ENCODE results near the gene WDR36. TPM values are rescaled to one million over a fixed set of nuclear protein-coding genes. Genes with fewer than 3 reads are reported as not detected.

WDR36 gene
- total and polyA plus RNA-seq, 2 experiments from 2014 or later, result 14.1 to 14.9 TPM

DNA sequence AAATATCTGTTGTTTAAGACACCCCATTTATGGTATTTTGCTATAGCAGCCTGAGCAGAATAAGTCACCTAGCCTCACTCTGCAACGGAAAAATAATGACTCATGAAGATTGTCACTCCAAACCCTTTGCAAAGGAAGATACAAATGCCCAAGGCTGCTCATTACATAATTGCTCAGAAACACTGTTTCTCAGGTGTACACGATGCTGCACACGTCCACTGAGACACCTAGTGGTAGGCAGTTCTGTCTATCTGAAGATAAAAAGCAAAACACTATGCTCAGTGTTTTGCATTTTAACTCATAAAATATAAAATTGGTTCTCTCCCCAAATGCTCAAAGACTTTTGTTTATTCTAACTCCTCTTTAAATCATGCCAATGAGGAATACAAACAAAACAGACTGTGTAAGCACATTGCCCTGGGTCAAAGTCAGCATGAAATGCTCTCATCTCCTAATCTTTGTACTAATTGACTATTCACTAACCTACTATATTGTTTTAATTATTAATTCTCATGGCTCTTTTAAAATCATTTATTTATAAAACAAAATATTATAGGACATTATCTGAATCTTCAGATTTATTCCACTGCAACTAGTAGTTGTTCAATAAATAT is 28.3 kb upstream of the WDR36 start:
- peaks cover 31% of the 10 kb centered on the region for H3K27me3 ChIP-seq
- TF ChIP-seq, protein P1, sequence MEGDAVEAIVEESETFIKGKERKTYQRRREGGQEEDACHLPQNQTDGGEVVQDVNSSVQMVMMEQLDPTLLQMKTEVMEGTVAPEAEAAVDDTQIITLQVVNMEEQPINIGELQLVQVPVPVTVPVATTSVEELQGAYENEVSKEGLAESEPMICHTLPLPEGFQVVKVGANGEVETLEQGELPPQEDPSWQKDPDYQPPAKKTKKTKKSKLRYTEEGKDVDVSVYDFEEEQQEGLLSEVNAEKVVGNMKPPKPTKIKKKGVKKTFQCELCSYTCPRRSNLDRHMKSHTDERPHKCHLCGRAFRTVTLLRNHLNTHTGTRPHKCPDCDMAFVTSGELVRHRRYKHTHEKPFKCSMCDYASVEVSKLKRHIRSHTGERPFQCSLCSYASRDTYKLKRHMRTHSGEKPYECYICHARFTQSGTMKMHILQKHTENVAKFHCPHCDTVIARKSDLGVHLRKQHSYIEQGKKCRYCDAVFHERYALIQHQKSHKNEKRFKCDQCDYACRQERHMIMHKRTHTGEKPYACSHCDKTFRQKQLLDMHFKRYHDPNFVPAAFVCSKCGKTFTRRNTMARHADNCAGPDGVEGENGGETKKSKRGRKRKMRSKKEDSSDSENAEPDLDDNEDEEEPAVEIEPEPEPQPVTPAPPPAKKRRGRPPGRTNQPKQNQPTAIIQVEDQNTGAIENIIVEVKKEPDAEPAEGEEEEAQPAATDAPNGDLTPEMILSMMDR (IDR thresholded peaks at IDR 0.05; ENCODE audit: low read depth, low read length), result peak; percentile 44
- no peak overlapping the region for H3K4me3 ChIP-seq
- no peaks in the 10 kb centered on the region for H3K9me3 ChIP-seq (ENCODE audit: low read depth)
- DNase-seq (ENCODE audit: low read depth in 1 of 2, low spot score in 1 of 2), result peak in 1 of 2 donors; percentile 23
- no peak overlapping the region for H3K27ac ChIP-seq
- no peaks in the 10 kb centered on the region for H3K4me1 ChIP-seq (ENCODE audit: low read depth)
- no peaks in the 10 kb centered on the region for H3K36me3 ChIP-seq

DNA sequence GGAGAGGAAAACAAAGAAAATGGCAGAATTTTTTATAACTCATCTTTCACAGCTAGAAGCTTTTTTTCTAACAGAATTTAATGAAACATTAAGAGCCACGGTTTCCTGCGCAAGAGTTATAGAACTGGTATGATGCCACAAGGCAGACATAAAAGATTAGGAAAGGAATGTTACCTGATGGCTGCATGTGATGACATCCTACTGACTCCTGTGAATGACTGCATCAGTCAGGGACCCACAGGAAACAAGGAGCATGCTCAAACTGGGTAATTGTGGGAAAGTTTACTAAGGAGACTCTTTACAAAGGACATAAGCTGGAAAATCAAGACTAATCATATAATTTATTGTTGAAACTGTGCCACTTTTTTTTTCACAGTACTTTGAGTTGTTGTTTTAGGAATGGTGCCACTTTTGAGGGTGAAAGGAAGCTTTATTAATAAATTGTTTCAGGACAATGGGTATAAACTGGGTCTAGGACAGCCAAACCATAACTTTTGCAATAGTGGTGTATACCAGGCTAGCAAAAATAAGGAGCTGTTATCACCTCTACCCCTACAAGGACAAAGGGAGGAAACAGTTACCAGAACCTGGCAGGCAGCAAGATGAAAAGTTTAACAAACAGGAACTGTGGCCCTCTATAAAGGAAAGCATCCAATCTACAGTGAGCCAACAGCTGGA is 25.7 kb upstream of the WDR36 start:
- Histone ChIP-seq H3K4me1 (ENCODE audit: low read depth) (no peaks in the 10 kb centered on the region), H3K36me3 (no peaks in the 10 kb centered on the region), H3K4me3 (no peak overlapping the region), H3K27ac (no peak overlapping the region), H3K27me3 (peaks cover 57% of the 10 kb centered on the region), H3K9me3 (ENCODE audit: low read depth) (no peaks in the 10 kb centered on the region)
- peak in 1 of 2 donors; percentile 37 for DNase-seq (ENCODE audit: low read depth in 1 of 2, low spot score in 1 of 2)
- TF ChIP-seq, protein P1 (IDR thresholded peaks at IDR 0.05; ENCODE audit: low read depth, low read length), result no peak

DNA sequence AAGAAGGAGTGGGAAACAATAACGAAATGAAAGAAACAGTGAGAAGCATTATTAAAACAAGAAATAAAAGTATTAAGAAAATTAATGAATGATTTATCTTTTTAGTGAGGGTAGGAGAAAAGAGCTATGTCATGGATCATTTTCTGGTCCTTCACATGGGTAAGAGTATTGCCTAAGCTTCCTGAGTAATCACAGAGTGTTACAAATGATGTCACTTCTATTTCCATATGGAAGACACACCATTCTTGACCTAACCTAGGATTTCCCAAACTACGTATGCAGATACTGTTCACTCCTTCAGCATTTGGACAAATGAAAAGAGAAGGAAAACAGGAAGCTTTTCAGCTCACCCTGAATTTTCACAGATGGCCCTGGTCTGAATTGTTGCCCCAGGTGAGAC is 23.9 kb upstream of the WDR36 start:
- H3K27me3 ChIP-seq, result peaks cover 75% of the 10 kb centered on the region

DNA sequence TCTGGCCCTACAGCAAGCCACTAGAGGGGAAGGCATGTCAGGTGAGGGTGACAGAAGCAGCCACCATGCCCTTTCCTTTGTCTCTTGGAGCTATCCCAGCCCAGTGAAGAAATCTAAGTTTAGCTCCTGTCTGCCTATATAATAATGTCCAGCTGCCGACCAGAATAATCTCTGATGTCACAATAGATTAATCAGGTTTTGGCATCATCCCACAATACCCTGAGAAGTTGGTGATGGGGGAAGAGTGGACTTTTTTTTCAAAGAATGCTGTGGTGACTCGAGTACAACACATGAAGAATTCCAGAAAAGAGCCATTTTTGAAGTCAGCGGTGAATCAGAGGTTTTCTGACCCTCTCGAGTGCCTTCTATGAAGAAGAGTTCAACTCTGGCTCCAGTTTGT is 22.3 kb upstream of the WDR36 start:
- Histone ChIP-seq H3K4me3 (peak overlapping the region; percentile 16), H3K36me3 (no peaks in the 10 kb centered on the region), H3K27ac (no peak overlapping the region), H3K4me1 (ENCODE audit: low read depth) (no peaks in the 10 kb centered on the region), H3K27me3 (peaks cover 87% of the 10 kb centered on the region), H3K9me3 (ENCODE audit: low read depth) (no peaks in the 10 kb centered on the region)
- peak in 1 of 2 donors; percentile 60 for DNase-seq (ENCODE audit: low read depth in 1 of 2, low spot score in 1 of 2)
- TF ChIP-seq, protein P1 (IDR thresholded peaks at IDR 0.05; ENCODE audit: low read depth, low read length), result no peak

More for the DNA sequence above, 23.9 kb upstream of the WDR36 start:
- DNase-seq (ENCODE audit: low read depth in 1 of 2, low spot score in 1 of 2), result peak in 1 of 2 donors; percentile 29
- Histone ChIP-seq H3K4me3 (no peak overlapping the region), H3K9me3 (ENCODE audit: low read depth) (no peaks in the 10 kb centered on the region), H3K27ac (no peak overlapping the region), H3K36me3 (no peaks in the 10 kb centered on the region), H3K4me1 (ENCODE audit: low read depth) (no peaks in the 10 kb centered on the region)
- TF ChIP-seq, protein P1 (IDR thresholded peaks at IDR 0.05; ENCODE audit: low read depth, low read length), result no peak

DNA sequence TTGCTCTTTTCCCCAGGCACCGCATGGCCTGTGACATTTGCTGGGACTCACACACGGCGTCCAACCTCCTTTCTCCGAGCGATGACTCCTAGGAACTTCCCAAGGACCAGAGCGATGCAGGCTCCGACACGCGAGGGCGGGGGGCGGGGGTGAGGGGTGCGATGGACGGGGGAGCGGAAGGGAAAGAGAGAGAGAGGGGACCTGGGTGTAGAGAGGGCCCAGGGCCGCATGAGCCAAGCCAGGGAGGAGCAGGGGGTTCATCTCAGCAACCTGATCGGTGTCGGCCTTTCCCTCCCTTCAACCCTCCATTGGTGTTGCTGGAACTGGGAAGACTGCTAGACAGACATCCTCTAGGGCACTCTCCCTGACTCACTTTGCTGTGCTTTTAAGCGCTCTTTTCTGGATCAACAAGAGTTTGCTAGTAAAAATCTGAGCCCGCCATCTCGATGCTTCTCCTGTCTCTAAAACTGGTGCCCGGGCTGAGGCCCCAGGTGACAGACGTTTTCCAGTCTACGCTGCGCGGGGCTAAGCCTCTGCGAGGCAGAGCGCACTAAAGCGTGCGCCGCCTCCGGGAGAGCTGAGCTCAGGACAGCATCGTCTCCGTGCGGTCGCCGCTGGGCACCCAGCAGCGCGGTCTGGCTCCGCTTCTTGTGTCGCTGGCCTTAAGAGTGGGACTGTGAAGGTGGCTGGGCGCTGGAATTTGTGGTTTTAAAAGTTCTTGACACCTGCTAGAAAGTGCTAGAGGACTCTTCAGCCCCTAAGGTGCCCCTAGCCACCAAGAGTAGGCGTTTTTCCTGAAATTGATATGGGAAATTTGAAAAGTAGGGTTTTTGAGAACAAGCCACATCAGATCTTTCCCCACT is 21.6 kb upstream of the WDR36 start:
- Histone ChIP-seq H3K27ac (no peak overlapping the region), H3K36me3 (no peaks in the 10 kb centered on the region), H3K4me1 (ENCODE audit: low read depth) (no peaks in the 10 kb centered on the region), H3K9me3 (ENCODE audit: low read depth) (no peaks in the 10 kb centered on the region), H3K27me3 (peaks cover 84% of the 10 kb centered on the region), H3K4me3 (peak overlapping the region; percentile 16)
- TF ChIP-seq, protein P1 (IDR thresholded peaks at IDR 0.05; ENCODE audit: low read depth, low read length), result peak; percentile 5
- DNase-seq (ENCODE audit: low read depth in 1 of 2, low spot score in 1 of 2), result peak; percentile 42 to 69
